Heart left ventricle (tissue), 16 donors: ENCODE results near the gene COL23A1. TPM values are rescaled to one million over a fixed set of nuclear protein-coding genes. Genes with fewer than 3 reads are reported as not detected.
"Not testable (repeated sequence)": the region's sequence is repeated elsewhere in the genome, so short reads cannot be mapped to it uniquely, and the experiment has no call there.

Experiments used
- ATAC-seq, 4 donors: fragments of 200-7000 bp; cut with Tn5 transposase; one replicate each; pipeline ENCODE4 v1.9.1; 2020 to 2022; ENCODE audit warnings: moderate library complexity in 4 of 4, mild to moderate bottlenecking in 3 of 4, moderate number of reproducible peaks in 1 of 4
- DNase-seq, 5 donors: peaks; one replicate each; pipeline ENCODE4 v3.0.0-alpha.2; 2020
- H3K27ac ChIP-seq, 12 donors: fragments of 200-600 bp; sonication (generic) in 4 of 12; one replicate each; pipeline versions ENCODE4 v1.5.0 to v1.8.0; 2016 to 2022; ENCODE audit warnings: mild to moderate bottlenecking in 2 of 12
- H3K27me3 ChIP-seq, 9 donors: fragments of 200-600 bp; sonication (generic) in 2 of 9; one replicate each; pipeline versions ENCODE4 v1.5.1 to v1.8.0; 2016 to 2022; ENCODE audit warnings: mild to moderate bottlenecking in 3 of 9
- H3K36me3 ChIP-seq, 9 donors: fragments of 200-600 bp; sonication (generic) in 2 of 9; one replicate each; pipeline versions ENCODE4 v1.5.0 to v1.8.0; 2018 to 2022; ENCODE audit warnings: mild to moderate bottlenecking in 2 of 9
- H3K4me1 ChIP-seq, 12 donors: fragments of 200-600 bp; sonication (generic) in 4 of 12; one replicate each; pipeline versions ENCODE4 v1.5.0 to v1.8.0; 2016 to 2022; ENCODE audit warnings: mild to moderate bottlenecking in 3 of 12
- H3K4me3 ChIP-seq, 12 donors: fragments of 200-600 bp; sonication (generic) in 4 of 12; one replicate each; pipeline versions ENCODE4 v1.5.0 to v1.8.0; 2017 to 2022; ENCODE audit warnings: mild to moderate bottlenecking in 9 of 12, moderate library complexity in 4 of 12
- H3K9me3 ChIP-seq, 12 donors: fragments of 200-600 bp; sonication (generic) in 4 of 12; one replicate each; pipeline versions ENCODE4 v1.5.0 to v1.8.0; 2016 to 2022; ENCODE audit warnings: mild to moderate bottlenecking in 1 of 12
- POLR2A ChIP-seq, 2 donors: fragments of 450-650 bp; IDR thresholded peaks; one replicate each; pipeline ENCODE4 v1.6.1; 2017; ENCODE audit warnings: antibody characterized with exemption in 2 of 2, mild to moderate bottlenecking in 2 of 2, moderate library complexity in 2 of 2
- WGBS, 4 donors: extraction: QIAGEN DNeasy Blood & Tissue Kit in 2 of 4; methylation state at CpG; one replicate each; pipeline versions ENCODE4 v1.1.5 to v1.1.7; 2013 to 2018; 5-methylcytosine and 5-hydroxymethylcytosine counted together
- intact Hi-C, 10 donors: fragments of 100-400 bp; cut with DNase I; formaldehyde crosslinking; loops; one replicate each; pipeline versions ENCODE4 v1.11.1 to v1.14.2; 2022
- polyA plus RNA-seq, 2 donors: library from polyadenylated mRNA; stranded (reverse); fragments of 200-250 nt; gene quantifications; one replicate each; pipeline ENCODE4 v1.2.3, GENCODE V29; 2013
- total RNA-seq, 9 donors: library from RNA; depleted of rRNA in 2 of 9; stranded (reverse); fragments of >200 nt in 2 of 9; fragmentation: NEBNext Ultra II Directional in 3 of 9; extraction: Animal tissue kit (Norgen Biotek cat#: 25700) in 3 of 9; gene quantifications; one replicate each; pipeline versions ENCODE4 v1.1.0 to v1.2.4, GENCODE V29; 2016 to 2023
- TF ChIP-seq, protein P1 (sequence below), 12 donors: fragments of 200-600 bp; sonication (generic) in 4 of 12; IDR thresholded peaks; one replicate each; pipeline versions ENCODE4 v1.5.0 to v1.8.0; 2018 to 2022; ENCODE audit warnings: antibody characterized with exemption in 12 of 12, mild to moderate bottlenecking in 5 of 12
- donor health status: ischemic (EF 13 %, LVEDD 7.1; RV severe dilation, severe dysfunction).
- donor health status: healthy with polysubstance abuse.
- donor health status: DM: no; HTN: yes; CAD: no.
- donor health status: DM: no; HTN: no; CAD: no.
- donor health status: ischemic (EF 25% LVEDD 6.9; RV normal size, moderate dysfunction).
- donor health status: ischemic (EF 25% LVEDD 5.7; RV mildly dilated, moderate dysfunction).
- donor health status: healthy.
- donor health status: DM: yes; HTN: yes; CAD: no.
- donor health status: ischemic (EF 35%, LVEDD 5.7; RV mildly dilated, moderate dysfunction).
- donor health status: nonischemic (EF 11% LVEDD 7.7; RV severe dilation, severe dysfunction).
- donor health status: DM: yes; HTN: yes; CAD: no.
- donor health status: PGD.
- donor health status: ischemic (EF 29% LVEDD 5.4; RV normal size, mild dysfunction).
- donor health status: nonischemic (EF 23%, LVEDD 6.1; RV moderate dilation, normal function).

The COL23A1 gene
- total and polyA plus RNA-seq, 11 donors: 6.0 to 33.0 (median 18.8) TPM

DNA sequence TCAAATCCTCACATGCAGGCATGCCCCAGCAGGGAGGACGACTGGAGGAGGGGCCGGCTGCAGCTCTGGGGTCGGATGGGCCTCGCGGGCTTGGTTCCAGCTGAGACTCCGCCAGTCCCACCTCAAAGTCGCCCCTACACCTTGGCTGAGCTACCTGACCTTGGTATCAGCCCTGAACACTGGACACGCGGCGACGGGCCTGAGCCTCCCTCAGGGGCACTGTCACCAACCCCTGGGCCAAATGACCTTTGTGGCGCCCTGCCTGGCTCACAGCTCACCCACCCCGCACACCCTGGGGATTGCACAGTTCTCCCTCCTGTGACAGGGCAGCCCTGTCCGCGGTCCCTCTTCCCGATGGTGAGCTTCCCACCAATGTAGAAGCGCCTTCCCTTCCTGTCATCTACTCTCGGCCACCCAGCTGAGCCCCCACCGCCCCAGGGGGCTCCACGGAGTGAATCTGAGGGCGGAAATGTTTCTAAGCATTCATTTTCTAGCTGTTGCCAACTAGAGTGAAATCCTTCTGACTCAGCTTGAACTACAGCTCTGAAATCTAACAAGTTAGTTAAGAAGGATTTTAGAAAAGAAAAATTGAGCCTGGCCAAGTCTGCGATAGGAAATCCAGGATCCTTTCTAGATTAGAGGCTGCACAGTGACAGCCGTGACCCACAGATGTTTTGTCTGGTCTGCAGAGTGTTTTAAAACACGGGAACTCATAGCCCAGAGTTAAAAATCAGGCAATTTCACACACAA is 218.7 kb downstream of the COL23A1 start:
- TF ChIP-seq, protein P1, sequence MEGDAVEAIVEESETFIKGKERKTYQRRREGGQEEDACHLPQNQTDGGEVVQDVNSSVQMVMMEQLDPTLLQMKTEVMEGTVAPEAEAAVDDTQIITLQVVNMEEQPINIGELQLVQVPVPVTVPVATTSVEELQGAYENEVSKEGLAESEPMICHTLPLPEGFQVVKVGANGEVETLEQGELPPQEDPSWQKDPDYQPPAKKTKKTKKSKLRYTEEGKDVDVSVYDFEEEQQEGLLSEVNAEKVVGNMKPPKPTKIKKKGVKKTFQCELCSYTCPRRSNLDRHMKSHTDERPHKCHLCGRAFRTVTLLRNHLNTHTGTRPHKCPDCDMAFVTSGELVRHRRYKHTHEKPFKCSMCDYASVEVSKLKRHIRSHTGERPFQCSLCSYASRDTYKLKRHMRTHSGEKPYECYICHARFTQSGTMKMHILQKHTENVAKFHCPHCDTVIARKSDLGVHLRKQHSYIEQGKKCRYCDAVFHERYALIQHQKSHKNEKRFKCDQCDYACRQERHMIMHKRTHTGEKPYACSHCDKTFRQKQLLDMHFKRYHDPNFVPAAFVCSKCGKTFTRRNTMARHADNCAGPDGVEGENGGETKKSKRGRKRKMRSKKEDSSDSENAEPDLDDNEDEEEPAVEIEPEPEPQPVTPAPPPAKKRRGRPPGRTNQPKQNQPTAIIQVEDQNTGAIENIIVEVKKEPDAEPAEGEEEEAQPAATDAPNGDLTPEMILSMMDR (IDR thresholded peaks at IDR 0.05): no peak
- no peak for TF ChIP-seq POLR2A (IDR thresholded peaks at IDR 0.05)
- intact Hi-C loops: no loop called here
- peaks cover 0 to 16% (median 0%) of the 10 kb centered on the region in 12 donors for H3K4me1 ChIP-seq
- H3K27ac ChIP-seq: peak overlapping the region in 1 of 12 donors; percentile 24
- ATAC-seq (peak in 2 of 4 donors; percentile 17 to 29), DNase-seq (peak in 2 of 5 donors; percentile 9 to 54)
- WGBS, 4 donors: 55 to 73% (median 62%) methylated on average over 17 to 24 of the region's 24 CpGs
- H3K27me3 ChIP-seq: no peaks in the 10 kb centered on the region
- no peaks in the 10 kb centered on the region for H3K36me3 ChIP-seq
- H3K9me3 ChIP-seq: peaks cover 0 to 5% (median 0%) of the 10 kb centered on the region in 12 donors
- peak overlapping the region in 1 of 12 donors; percentile 27 for H3K4me3 ChIP-seq

DNA sequence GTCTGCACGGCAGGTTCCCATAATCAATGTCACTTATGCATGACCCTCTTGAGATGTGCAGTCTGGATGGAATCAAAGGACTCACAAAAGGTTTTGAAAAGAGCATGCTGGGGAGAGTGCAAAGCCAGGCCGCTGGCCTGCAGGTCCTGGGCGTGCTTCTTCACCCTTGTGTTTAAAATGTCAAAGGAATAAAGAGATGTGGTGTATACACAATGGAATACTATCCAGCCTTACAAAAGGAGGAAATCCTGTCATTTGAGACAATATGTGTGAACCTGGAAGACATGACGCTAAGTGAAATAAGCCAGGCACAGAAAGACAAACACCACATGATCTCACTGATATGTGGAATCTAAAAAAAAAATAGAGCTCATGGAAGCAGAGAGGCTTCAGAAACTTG is 220.1 kb downstream of the COL23A1 start:
- Histone ChIP-seq H3K36me3 (no peaks in the 10 kb centered on the region), H3K9me3 (peaks cover 0 to 5% (median 0%) of the 10 kb centered on the region in 12 donors), H3K27ac (no peak overlapping the region), H3K4me1 (peaks cover 0 to 16% (median 0%) of the 10 kb centered on the region in 12 donors), H3K4me3 (no peak overlapping the region), H3K27me3 (no peaks in the 10 kb centered on the region)
- DNase-seq (peak in 1 of 5 donors; percentile 5), ATAC-seq (peak in 1 of 4 donors; percentile 38)
- TF ChIP-seq POLR2A (IDR thresholded peaks at IDR 0.05): no peak
- TF ChIP-seq, protein P1 (IDR thresholded peaks at IDR 0.05): no peak
- WGBS, 4 donors: 57 to 67% (median 62%) methylated on average over 4 of the region's 4 CpGs
- intact Hi-C loops: no loop called here

DNA sequence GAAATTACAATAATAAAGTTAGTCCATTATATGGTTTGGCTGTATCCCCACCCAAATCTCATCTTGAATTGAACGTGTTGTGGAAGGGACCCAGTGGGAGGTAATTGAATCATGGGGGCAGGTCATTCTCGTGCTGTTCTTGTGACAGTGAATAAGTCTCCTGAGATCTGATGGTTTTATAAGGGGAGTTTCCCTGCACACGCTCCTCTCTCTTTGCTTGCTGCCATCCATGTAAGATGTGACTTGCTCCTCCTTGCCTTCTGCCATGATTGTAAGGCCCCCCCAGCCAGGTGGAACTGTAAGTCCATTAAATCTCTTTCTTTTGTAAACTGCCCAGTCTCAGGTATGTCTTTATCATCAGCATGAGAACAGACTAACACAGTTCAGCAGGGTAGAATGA is 220.7 kb downstream of the COL23A1 start:
- DNase-seq, ATAC-seq, H3K36me3 ChIP-seq, H3K9me3 ChIP-seq, H3K27ac ChIP-seq, H3K27me3 ChIP-seq, H3K4me3 ChIP-seq, intact Hi-C loops: not testable (repeated sequence)
- peaks cover 0 to 16% (median 0%) of the 10 kb centered on the region in 12 donors for H3K4me1 ChIP-seq
- 91 to 97% (median 94%) methylated on average over 3 of the region's 3 CpGs for WGBS, 4 donors

DNA sequence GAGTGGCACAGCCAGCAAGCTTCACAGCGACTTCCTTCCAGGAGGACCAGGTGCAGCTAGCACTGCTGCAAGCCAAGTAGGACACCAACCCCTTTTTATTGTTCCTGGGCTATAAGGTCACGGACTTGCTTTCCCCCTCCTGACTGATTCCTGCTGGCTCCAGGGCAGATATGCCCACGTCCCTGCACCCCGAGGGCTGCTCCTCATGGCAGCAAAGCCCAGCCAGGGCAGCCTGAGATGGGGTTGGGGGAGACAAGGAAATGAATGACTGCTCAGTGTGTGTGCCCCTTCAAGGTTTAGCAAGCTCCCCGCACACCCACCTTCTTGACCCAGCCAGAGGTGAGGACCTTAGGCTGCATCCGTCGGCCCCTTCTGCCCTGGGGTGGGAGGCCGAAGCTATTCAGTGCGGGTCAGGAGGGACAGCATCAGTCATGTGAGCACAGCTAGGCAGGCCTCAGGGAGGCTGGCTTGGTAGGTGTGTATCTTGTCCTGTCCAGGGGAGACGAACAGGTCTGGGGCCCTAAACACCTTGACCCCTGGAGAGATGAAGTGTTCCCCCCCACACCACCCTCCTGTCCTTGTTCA is 221.4 kb downstream of the COL23A1 start:
- TF ChIP-seq, protein P1 (IDR thresholded peaks at IDR 0.05): no peak
- no peak for TF ChIP-seq POLR2A (IDR thresholded peaks at IDR 0.05)
- no peaks in the 10 kb centered on the region for H3K27me3 ChIP-seq
- H3K4me1 ChIP-seq: peaks cover 0 to 16% (median 3%) of the 10 kb centered on the region in 12 donors
- intact Hi-C loops: no loop called here
- ATAC-seq: no peak
- WGBS, 4 donors: 96 to 98% (median 97%) methylated on average over 6 to 10 of the region's 10 CpGs
- H3K9me3 ChIP-seq: peaks cover 0 to 5% (median 0%) of the 10 kb centered on the region in 12 donors
- no peak overlapping the region for H3K4me3 ChIP-seq
- no peaks in the 10 kb centered on the region for H3K36me3 ChIP-seq
- H3K27ac ChIP-seq: no peak overlapping the region
- peak in 1 of 5 donors; percentile 7 for DNase-seq
